Activated naive CD4-positive, alpha-beta T cell treated with anti-CD3 and anti-CD28 coated beads, Interleukin-2, amount 50 U/mL, for 72 hours (primary cell): Measurements from ENCODE around the gene VAC14. TPM values are rescaled to one million over a fixed set of nuclear protein-coding genes. Genes with fewer than 3 reads are reported as not detected.

Source experiments
- ATAC-seq, 2 donors: fragments of 150-1000 bp; cut with Tn5 transposase; 2 replicates each; pipeline ENCODE4 v1.10.0; 2021; ENCODE audit warnings: mild to moderate bottlenecking in 2 of 2, moderate library complexity in 2 of 2
- DNase-seq, 2 donors: peaks; one replicate each; pipeline ENCODE4 v3.0.0; 2021 to 2022; ENCODE audit warnings: low spot score in 2 of 2
- H3K27ac Mint-ChIP-seq, 2 donors: one replicate each; pipeline ENCODE4 v1.8.0; 2022; ENCODE audit warnings: mild to moderate bottlenecking in 2 of 2, mixed read lengths in 2 of 2
- H3K36me3 Mint-ChIP-seq, 2 donors: one replicate each; pipeline ENCODE4 v1.8.0; 2022; ENCODE audit warnings: mixed read lengths in 2 of 2
- H3K9me3 Mint-ChIP-seq, 2 donors: one replicate each; pipeline ENCODE4 v1.8.0; 2022; ENCODE audit warnings: mixed read lengths in 2 of 2
- total RNA-seq, 2 donors: library from RNA; stranded (reverse); gene quantifications; one replicate each; pipeline ENCODE4 v1.2.3, GENCODE V29; 2022

VAC14 gene
- total RNA-seq, 2 donors from 2014 or later, result 22.5 to 28.8 TPM

DNA sequence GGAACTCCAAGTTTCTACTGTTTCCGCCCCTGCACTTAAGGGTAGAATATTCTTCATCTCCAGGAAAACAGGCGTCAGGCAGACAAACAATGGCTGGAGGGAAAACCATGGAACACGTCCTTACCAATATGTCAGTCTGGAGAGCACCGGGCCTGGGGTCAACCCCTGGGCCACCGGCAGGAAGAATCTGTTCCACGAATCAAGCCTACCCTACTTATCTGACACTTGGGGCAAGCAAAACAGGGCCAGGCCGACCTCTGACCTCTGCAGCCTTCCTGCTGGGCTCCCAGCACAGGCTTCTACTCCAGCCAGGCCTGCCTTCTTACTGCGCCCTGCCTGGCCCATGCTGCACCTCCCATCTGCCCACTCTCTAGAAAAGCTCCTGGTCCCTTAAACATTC, 10.1 kb downstream of the VAC14 start:
- no peaks in the 10 kb centered on the region for H3K9me3 Mint-ChIP-seq
- peak overlapping the region in 1 of 2 donors; percentile 58 for H3K27ac Mint-ChIP-seq
- DNase-seq (no peak), ATAC-seq (no peak)
- H3K36me3 Mint-ChIP-seq, result no peaks in the 10 kb centered on the region

DNA sequence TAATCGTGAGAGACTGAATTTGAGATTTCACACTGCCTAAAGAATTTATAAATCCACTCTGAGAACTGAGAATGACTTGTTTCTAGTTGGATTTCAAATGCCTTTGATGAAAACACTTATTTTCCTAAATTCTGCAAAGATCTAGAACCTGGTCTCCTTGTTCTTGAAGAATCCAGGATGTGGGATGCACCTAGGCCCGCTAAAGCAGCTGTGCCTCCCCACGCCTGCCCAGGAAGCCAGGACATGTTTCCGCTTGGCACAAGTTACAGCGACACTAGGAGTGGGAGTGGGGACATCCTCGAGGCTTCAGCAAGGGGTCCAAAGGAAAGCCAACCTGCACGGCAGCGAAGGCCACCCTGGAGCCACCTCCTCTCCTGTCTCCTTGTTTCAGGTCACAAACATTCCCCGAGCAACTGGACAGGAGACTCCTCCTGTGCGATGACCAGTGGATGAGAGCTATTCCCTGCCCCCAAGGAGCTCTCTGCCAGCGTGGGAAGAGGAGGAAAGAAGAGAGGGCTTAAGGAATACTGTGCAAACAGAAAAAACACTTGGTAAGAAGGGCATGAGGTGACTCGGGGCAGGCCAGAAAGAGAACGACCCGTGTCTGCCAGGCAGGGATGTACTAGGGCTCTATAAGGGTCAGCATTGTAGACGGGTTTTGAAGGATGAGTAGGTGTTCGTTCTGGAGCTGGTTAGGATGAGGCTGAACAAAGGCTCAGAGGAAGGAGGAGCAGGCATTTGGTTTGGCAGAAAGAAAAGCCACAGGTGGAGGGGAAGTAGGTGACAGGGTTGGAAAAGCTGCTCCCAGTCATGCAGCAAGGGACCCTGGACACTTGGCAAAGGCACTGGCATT, 11.1 kb downstream of the VAC14 start:
- Mint-ChIP-seq H3K27ac (peak overlapping the region; percentile 36 to 78), H3K9me3 (no peaks in the 10 kb centered on the region), H3K36me3 (no peaks in the 10 kb centered on the region)
- no peak for ATAC-seq
- no peak for DNase-seq

DNA sequence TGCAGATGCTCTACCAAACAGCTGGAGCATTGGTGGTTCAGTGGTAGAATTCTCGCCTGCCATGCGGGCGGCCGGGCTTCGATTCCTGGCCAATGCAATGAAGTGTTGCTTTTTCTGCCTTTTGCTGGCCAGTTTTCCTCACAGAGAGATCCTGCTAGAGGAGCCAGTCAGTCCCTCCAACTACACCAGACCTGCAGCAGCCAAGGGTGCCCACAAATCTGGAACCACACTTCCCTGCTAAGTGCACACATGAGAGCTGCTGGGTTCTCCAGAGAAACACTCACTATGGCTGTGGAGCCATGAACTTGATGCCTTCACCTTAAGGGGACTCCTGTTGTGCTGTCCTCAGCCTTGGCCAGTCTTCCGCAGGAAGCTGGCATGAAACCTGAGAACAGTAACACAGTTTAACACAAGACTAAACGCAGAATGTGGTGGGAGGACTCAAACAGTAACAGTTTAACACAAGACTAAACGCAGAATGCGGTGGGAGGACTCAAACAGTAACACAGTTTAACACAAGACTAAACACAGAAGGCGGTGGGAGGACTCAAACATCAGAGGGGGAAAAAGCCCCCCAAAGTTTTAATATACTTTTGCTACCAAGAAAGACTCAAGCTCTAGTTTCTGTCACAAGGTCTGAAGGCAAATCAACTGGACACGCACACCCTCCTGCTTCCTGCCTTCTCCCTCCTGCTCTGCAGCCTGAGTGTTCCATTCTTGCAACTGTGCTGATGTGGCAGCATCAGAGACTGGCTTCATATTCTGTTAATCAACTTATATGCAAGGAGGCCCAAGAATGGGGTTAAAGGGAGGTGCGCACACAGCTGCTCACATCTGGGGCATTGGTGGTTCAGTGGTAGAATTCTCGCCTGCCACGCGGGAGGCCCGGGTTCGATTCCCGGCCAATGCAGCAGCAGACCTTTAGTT, 12.0 kb downstream of the VAC14 start:
- ATAC-seq (no peak), DNase-seq (no peak)
- H3K9me3 Mint-ChIP-seq, result no peaks in the 10 kb centered on the region
- H3K36me3 Mint-ChIP-seq, result peaks cover 0 to 3% of the 10 kb centered on the region in 2 donors
- H3K27ac Mint-ChIP-seq, result peak overlapping the region in 1 of 2 donors; percentile 60

DNA sequence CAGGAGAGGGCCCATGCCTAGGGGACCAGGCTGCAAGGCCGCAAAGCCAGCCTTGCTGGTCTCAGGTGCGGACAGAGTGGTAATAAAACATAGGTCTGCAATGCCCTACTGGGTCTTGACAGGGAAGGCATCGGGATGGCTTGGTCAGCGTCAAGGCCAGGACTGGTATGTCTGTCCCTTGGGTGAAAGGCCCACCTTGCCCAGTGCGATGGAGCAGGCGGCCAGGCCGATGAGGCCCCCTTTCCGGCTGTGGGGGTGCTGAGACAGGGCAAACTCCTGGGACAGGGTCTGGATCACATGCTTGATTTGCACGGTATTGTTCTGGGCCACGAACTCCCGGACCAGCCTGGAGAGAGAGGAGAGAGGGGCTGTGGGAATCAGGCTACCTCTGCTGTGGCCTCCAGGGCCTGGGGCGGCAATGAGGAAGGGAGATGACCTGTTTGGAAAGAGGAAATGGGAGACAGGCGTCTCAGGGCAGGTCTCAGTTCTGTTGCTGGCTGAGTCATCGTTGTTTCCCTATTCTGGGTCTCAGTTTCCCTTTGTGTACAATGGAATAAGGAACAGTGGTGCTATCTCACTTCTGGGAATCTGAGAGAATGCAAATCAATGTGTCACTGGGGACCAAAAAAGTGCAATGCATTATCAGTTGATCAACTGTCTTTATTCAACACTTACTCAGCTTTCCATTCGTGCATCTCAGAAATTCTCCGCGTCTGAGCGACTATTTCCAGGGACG, 14.8 kb downstream of the VAC14 start:
- DNase-seq (no peak), ATAC-seq (no peak)
- Mint-ChIP-seq H3K36me3 (peaks cover 14 to 24% of the 10 kb centered on the region in 2 donors), H3K9me3 (no peaks in the 10 kb centered on the region), H3K27ac (peak overlapping the region in 1 of 2 donors; percentile 64)

DNA sequence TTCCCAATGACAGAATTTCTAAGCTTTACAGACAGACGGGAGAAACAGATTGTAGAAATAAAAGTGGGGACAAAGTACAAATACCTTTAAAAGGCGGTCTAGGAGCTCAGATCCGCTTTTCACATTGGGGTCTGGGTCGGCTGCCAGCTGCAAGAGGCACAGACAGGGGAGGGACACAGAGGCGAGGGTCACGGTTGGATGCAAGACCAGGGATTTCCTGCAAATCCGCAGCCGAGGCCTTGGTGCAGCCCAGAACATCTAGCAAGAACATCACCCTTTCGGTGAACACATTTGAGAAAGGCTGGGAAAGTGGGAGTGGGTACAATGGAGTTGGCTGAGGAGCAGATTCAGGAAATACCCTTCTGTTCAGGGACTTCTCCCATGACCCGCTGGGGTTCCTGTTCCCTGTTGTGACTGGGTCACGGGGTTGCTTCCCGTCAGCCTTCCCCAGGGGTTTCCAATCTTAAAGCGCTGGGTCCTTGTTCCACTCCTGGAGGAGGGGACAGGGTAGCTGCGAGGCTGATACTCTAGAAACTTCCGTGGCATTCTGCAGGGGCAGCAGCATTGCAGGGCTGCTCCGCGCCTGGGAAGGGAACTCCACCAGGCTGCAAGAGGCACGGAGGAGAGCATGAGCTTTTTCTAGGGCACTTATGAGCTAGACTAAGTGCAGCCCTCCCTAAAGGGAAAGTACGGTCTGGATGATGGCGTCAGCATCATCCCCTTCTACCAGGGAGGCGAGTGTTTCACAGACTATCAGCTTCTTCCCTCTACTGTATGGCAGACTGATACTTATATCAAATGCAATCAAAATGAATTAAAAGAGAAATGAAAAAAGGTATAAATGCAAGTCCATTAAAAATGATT, 16.0 kb downstream of the VAC14 start:
- no peaks in the 10 kb centered on the region for H3K9me3 Mint-ChIP-seq
- H3K36me3 Mint-ChIP-seq, result peaks cover 19 to 24% of the 10 kb centered on the region in 2 donors
- DNase-seq (no peak), ATAC-seq (no peak)
- peak overlapping the region in 1 of 2 donors; percentile 68 for H3K27ac Mint-ChIP-seq

DNA sequence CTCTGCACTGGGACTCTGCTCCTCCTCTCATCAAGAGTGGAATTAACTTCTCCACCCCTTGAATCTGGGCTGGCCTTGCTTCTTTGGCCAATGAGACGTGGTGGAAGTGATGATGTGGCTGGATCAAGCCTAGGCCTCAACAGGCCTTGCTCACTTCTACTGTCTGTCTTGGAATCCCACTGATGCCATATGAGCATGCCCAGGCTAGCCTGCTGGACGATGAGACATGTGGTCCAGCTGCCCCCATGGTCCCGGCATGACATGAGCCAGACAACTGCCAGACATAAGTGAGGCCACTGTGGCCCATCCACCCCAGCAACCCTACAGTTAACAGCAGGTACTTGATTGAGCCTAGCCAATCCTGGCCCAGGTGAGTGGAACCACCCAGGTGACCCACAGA, 18.7 kb downstream of the VAC14 start:
- no peaks in the 10 kb centered on the region for H3K9me3 Mint-ChIP-seq
- peak overlapping the region; percentile 36 to 67 for H3K27ac Mint-ChIP-seq
- H3K36me3 Mint-ChIP-seq, result peaks cover 19 to 24% of the 10 kb centered on the region in 2 donors
- DNase-seq, result no peak
- ATAC-seq, result no peak

DNA sequence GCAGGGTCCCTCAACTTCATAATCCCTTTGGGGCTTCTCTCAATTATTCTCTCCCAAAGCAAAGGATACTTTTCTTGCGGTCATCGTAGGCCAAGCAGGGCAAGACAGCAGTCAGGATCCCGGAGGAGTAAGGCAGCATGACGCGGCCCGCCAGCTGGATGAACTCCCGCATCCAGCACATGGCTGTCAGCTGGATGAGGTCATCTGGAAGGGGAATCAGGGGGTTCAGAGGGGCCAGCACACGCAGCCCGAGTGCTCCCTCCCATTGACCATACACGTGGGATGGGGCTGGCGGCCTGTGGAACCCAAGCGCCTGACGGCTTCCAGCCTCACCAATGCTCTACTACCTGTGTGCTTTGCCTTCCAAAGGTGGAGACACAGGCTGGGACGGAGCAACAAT, 19.2 kb downstream of the VAC14 start:
- Mint-ChIP-seq H3K36me3 (peaks cover 19 to 24% of the 10 kb centered on the region in 2 donors), H3K27ac (peak overlapping the region; percentile 36 to 67), H3K9me3 (no peaks in the 10 kb centered on the region)
- ATAC-seq, result no peak
- no peak for DNase-seq

DNA sequence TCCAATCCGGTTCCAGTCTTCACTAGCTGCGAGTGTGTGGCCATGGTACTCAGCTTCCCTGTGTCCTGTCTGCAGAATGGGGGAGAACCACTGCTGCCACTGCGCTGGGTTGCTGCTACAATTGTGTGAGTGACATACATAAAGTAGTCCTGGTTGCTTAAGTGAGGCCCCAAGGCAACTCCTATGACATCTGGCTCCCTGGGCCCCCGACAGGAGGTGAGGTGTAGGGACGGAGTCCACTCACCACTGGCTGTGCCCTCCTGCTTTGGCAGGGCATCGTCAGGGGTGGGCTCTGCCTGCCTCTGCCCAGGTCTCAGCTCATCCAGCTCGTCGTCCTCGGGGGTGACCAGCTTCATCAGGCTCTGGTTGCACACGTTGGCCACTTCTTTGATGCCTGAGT, 20.4 kb downstream of the VAC14 start:
- no peak for ATAC-seq
- DNase-seq, result no peak
- no peak overlapping the region for H3K27ac Mint-ChIP-seq
- H3K9me3 Mint-ChIP-seq, result no peaks in the 10 kb centered on the region
- peaks cover 19 to 24% of the 10 kb centered on the region in 2 donors for H3K36me3 Mint-ChIP-seq

DNA sequence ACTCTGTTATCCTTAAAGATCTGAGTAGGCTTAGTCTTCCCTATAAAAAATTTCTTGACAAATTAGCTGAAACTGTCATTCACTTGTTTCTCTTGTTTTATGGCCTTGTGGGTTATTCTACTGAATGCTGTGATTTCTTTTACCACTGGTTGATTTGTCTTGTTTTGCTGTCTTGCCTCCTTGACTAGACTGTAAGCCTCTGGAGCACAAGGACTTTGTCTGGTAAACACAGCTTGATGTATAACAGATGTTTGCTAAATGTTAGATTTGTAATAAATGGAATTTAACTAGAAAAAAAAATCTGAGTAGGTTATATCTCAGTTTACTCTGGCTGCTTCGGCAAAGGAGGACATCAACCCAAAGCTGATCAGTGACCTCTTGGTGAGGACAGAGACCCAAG, 21.6 kb downstream of the VAC14 start:
- no peaks in the 10 kb centered on the region for H3K9me3 Mint-ChIP-seq
- DNase-seq (no peak), ATAC-seq (no peak)
- no peak overlapping the region for H3K27ac Mint-ChIP-seq
- peaks cover 19 to 24% of the 10 kb centered on the region in 2 donors for H3K36me3 Mint-ChIP-seq

DNA sequence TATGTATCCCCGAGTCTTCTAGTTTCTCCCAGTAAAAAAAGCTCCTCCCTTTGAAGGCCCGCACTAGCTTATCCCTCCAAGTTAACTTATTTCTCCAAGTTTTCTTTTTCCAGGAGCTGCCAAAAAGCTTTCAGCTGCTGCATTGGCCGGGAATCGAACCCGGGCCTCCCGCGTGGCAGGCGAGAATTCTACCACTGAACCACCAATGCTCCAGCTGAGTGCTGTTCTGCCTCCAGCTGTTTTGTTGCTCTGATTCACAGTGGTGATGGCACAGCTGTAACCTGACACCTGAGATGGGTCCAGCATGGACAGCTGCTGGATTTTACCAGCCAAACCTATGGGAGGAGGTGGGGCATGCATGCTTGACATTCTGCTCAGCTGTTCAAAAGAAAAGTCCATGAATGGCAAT, 22.1 kb downstream of the VAC14 start:
- no peak overlapping the region for H3K27ac Mint-ChIP-seq
- H3K36me3 Mint-ChIP-seq, result peaks cover 19 to 21% of the 10 kb centered on the region in 2 donors
- H3K9me3 Mint-ChIP-seq, result no peaks in the 10 kb centered on the region
- ATAC-seq (no peak), DNase-seq (no peak)

DNA sequence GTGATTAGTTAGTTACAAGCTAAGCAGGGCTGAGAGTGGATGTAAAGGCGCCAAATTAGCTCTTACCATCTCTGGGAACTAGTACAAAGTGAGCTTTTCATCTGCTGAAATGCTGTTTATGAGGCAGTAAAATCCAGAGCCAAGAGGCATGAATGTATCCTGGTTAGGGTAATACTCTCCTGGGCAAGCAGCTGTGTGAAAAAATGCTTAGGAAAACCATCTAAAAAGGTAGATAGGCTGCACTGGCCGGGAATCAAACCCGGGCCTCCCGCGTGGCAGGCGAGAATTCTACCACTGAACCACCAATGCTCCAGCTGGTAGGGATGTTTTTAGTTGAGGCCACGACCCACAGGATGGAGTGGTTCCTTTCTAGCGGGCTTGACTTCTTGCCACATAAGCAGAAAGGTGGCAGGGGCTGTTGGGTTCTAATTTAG, 23.0 kb downstream of the VAC14 start:
- no peaks in the 10 kb centered on the region for H3K9me3 Mint-ChIP-seq
- ATAC-seq (no peak), DNase-seq (no peak)
- peaks cover 14 to 19% of the 10 kb centered on the region in 2 donors for H3K36me3 Mint-ChIP-seq
- H3K27ac Mint-ChIP-seq, result peak overlapping the region in 1 of 2 donors; percentile 69

DNA sequence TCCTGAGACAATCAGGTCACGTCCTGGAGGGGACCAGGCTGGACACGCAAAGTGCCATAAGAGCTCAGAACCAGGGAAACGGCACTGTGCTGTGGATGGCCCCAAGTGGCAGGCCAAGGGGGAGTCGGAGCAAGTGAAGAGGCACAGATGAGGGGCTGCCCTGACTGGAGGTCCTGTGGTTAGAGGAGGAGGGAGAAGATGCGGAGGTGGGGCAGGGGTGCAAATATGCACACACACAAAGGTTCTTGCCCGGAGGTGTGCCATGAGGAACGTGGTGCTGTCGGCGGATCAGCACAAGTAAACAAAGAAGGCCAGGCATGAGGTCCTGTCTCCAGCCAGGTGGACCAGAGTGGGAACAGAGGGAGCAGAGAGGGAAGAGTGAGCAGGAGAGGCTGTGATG, 23.5 kb downstream of the VAC14 start:
- H3K9me3 Mint-ChIP-seq, result no peaks in the 10 kb centered on the region
- ATAC-seq (no peak), DNase-seq (no peak)
- H3K36me3 Mint-ChIP-seq, result peaks cover 12 to 18% of the 10 kb centered on the region in 2 donors
- peak overlapping the region; percentile 69 to 95 for H3K27ac Mint-ChIP-seq

DNA sequence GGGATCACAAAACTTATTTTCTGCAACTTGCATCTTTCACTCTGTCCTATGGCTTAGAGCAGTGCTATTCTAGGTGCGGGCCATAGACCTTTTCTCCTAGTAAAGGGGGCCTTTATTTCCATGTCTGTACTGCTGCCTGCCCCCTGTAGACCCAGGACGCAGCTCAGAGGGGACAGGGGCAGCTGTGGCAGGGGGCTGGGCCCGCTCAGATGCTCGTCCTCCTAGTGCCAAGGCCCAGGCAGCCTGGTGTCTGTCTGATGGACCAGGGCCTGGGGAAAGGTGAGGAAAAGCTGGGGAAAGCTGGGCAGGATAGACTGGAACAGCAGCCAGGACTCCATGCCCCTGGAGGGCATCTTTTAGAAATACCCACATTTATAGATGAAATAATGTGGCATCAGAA, 25.6 kb downstream of the VAC14 start:
- peak overlapping the region in 1 of 2 donors; percentile 4 for H3K27ac Mint-ChIP-seq
- H3K9me3 Mint-ChIP-seq, result no peaks in the 10 kb centered on the region
- ATAC-seq (no peak), DNase-seq (no peak)
- no peaks in the 10 kb centered on the region for H3K36me3 Mint-ChIP-seq

DNA sequence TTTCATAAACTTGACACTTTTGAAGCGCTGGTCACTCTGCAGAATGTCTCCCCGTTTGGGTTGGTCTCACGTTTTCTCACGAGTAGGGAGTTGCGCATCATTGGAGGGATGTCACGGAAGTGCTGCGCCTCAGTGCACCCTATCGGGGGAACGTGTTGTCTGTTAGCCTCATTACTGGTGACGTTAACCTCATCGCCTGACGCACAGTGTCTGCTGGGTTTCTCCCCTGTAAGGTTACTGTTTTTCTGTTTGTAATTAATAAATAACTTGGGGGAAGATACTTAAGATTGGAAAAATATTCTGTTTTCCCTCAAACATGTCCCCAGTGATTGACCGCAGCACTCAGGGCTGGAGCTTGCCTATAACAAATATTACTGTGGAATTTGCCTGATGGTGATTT, 26.7 kb downstream of the VAC14 start:
- ATAC-seq (no peak), DNase-seq (no peak)
- Mint-ChIP-seq H3K9me3 (no peaks in the 10 kb centered on the region), H3K36me3 (no peaks in the 10 kb centered on the region), H3K27ac (no peak overlapping the region)

DNA sequence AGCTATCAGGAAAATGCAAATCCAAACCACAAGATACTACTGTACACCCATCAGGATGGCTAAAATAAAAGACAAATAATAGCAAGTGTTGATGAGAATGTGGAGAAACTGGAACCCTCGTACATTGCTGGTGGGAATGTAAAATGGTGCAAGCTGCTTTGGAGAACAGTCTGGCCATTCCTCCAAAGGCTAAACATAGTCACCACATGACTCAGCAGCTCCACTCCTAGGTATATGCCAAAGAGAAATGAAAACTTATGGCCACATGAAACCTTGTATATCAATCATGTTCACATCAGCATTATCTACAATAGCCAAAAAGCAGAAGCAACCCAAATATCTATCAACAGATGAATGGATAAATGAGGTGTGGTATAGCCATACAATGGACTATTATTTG, 28.5 kb downstream of the VAC14 start:
- DNase-seq, result no peak
- ATAC-seq, result no peak
- Mint-ChIP-seq H3K27ac (no peak overlapping the region), H3K9me3 (no peaks in the 10 kb centered on the region), H3K36me3 (no peaks in the 10 kb centered on the region)
